GM19193 (cell line): ENCODE measurements around the gene TBCE.

Source experiments
- POLR2A ChIP-seq: IDR thresholded peaks from 4 replicates; pipeline ENCODE4 v1.6.1; 2011; ENCODE audit not compliant: insufficient read depth, insufficient read length; ENCODE audit errors: extremely low read depth

The TBCE gene

GRCh38 chr1:235455823-235456222 lies 88.6 kb downstream of the TBCE start:
- TF ChIP-seq POLR2A, result no peak

DNA sequence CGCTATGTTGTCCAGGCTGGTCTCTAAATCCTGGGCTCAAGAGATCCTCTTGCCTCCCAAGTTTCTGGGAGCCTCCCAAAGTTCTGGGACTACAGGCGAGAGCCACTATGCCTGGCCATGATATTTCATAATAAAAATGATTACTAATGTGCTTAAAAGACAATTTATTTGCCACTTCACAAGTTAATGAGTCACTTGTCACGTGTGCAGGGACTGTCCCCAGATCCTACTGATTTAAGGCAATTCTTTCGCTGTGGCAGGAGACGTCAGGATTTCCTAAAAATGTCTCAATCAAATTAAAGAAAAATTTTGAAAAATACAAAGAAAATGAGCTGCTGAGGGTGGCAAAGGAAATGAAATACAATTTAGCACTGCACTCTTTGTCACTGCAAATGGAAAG lies 93.5 kb downstream of the TBCE start:
- no peak for TF ChIP-seq POLR2A

- no peak for TF ChIP-seq POLR2A
Measured at GRCh38 chr1:235461954-235462353, 94.7 kb downstream of the TBCE start.

- TF ChIP-seq POLR2A, result no peak
Measured at GRCh38 chr1:235465066-235465465, 97.8 kb downstream of the TBCE start.

GRCh38 chr1:235468004-235468403 lies 100.8 kb downstream of the TBCE start:
- no peak for TF ChIP-seq POLR2A

DNA sequence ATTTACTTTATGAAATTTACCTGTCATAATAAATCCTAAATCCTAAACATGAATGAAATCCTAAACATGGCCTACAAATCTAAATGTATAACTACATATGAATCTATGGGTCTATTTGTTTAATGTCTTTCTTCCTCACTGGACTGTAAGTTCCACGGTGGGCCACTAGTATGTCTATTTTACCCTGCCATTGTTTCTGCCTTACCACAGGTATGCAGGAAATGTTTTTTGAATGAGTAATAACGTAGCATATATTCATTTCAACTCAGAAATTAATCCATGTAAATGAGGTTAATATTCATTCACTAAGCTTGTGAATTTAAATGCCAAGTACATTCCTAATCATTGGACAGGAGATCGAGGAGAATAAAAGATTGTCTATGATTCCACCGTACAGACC lies 101.7 kb downstream of the TBCE start:
- no peak for TF ChIP-seq POLR2A

- TF ChIP-seq POLR2A, result no peak
Measured at GRCh38 chr1:235470741-235471439, 103.7 kb downstream of the TBCE start.

- TF ChIP-seq POLR2A, result no peak
Measured at GRCh38 chr1:235473806-235474205, 106.6 kb downstream of the TBCE start.

GRCh38 chr1:235483090-235483489 lies 115.9 kb downstream of the TBCE start:
- no peak for TF ChIP-seq POLR2A

GRCh38 chr1:235485558-235485957 lies 118.3 kb downstream of the TBCE start:
- no peak for TF ChIP-seq POLR2A

DNA sequence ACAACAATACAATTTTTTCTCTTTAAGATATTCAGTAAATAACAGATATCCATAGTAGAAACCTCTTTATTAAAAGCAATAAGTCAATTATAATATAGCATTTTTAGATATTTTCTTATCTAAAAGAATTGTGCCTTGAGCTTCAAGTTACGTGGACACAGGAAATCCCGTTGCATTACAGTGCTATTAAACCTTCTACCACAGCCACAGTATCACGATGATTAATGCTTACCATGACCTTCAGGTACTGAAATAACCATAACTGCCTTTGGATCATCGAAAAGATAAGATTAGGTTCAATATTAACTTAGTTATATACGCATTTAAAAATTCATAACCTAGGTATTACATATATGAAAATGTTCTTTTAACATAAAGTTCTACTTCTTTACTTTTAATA lies 119.1 kb downstream of the TBCE start:
- no peak for TF ChIP-seq POLR2A

GRCh38 chr1:235491644-235492043 lies 124.4 kb downstream of the TBCE start:
- TF ChIP-seq POLR2A, result no peak

- no peak for TF ChIP-seq POLR2A
Measured at GRCh38 chr1:235494531-235494930, 127.3 kb downstream of the TBCE start.

DNA sequence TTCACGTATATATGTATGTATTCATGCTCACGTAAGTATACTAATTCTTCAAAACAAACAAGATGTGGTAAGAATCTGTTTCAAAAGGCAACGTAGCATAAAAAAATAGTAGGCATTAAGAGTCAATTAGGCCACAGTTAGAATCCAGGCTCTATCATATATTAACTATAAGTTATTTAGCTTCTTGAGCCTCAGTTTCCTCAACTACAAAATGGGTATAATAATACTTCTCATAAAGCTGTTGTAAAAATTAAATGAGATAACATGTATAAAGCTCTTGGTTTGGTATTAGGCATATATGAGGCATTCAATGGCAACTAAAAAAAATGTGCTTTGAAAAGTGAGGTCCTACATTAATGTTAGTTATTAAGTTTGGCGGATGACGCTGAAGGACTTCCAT lies 127.8 kb downstream of the TBCE start:
- no peak for TF ChIP-seq POLR2A

GRCh38 chr1:235495551-235495950 lies 128.3 kb downstream of the TBCE start:
- TF ChIP-seq POLR2A, result no peak

DNA sequence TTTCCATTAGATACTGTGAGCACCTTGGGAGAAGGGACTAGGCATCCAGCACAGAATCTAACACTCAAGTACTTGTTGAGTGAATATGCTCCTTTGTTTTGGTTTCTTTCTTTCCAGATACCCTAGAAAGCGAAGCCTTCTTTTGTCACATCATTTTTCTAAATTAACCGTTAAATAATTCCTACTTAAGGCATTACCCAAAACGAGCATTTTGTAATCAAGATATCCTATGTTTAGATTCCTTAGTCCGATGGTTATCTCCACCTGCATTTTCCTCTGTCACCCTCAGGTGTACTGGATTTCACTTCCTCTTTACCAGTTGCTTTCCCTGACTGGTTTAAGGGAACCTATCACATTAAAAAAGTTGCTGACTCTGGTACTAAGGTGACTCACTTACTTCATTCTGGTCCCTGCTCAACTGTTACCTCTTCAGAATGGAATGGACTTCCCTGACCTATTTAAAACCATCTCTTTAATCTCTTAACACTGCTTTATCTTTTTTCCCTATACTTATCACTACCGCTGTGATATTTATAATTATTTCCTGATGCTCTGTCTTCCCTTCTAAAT lies 133.8 kb downstream of the TBCE start:
- TF ChIP-seq POLR2A, result no peak
